ENCODE data around the gene VWA2. TPM values are rescaled to one million over a fixed set of nuclear protein-coding genes. Genes with fewer than 3 reads are reported as not detected.

VWA2 gene
- total RNA-seq, 2 experiments from 2014 or later = not detected

DNA sequence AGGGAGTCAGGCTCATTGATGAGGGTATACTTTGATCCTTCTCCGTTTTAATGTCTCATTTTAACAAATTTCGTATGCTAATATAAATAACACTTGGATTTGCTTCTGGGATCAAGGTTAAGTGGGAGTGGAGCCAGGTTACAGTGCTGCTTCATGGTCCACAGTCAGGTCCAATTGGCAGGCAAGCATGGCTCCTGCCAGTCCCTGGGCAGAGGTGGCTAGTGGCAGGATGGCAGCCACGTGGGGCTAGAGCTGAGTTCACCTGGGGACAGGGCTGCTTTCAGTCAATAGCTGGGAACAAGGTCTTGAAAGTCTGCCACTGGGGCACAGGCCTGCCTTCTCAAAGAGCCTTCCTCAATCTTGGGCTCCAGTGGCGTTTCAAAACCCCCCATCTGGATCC is 16.0 kb upstream of the VWA2 start:
- H3K4me3 Mint-ChIP-seq = no peak overlapping the region
- no peak overlapping the region for H3K27ac ChIP-seq (ENCODE audit: low read depth in 1 of 2, low read length in 2 of 2)
- H3K36me3 Mint-ChIP-seq (ENCODE audit: low read depth) = no peaks in the 10 kb centered on the region
- H3K27me3 Mint-ChIP-seq = peaks cover 27% of the 10 kb centered on the region
- POLR2A ChIA-PET = no interaction called here
- TF ChIP-seq, protein P1, sequence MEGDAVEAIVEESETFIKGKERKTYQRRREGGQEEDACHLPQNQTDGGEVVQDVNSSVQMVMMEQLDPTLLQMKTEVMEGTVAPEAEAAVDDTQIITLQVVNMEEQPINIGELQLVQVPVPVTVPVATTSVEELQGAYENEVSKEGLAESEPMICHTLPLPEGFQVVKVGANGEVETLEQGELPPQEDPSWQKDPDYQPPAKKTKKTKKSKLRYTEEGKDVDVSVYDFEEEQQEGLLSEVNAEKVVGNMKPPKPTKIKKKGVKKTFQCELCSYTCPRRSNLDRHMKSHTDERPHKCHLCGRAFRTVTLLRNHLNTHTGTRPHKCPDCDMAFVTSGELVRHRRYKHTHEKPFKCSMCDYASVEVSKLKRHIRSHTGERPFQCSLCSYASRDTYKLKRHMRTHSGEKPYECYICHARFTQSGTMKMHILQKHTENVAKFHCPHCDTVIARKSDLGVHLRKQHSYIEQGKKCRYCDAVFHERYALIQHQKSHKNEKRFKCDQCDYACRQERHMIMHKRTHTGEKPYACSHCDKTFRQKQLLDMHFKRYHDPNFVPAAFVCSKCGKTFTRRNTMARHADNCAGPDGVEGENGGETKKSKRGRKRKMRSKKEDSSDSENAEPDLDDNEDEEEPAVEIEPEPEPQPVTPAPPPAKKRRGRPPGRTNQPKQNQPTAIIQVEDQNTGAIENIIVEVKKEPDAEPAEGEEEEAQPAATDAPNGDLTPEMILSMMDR (IDR thresholded peaks at IDR 0.05) = no peak
- H3K4me1 Mint-ChIP-seq (ENCODE audit: low read depth) = no peaks in the 10 kb centered on the region
- DNase-seq (no peak), ATAC-seq (ENCODE audit: poor library complexity) (no peak)
- intact Hi-C loops (cut with DNase I, micrococcal nuclease) = no loop called here
- peaks cover 0 to 4% of the 10 kb centered on the region in 2 experiments for H3K27me3 ChIP-seq (ENCODE audit: control insufficient read depth in 1 of 2, insufficient read depth in 2 of 2, low read length in 2 of 2)
- no peaks in the 10 kb centered on the region for H3K4me1 ChIP-seq (ENCODE audit: insufficient read depth, low read length)
- no peaks in the 10 kb centered on the region for H3K9me3 ChIP-seq (ENCODE audit: control insufficient read depth in 1 of 2, insufficient read depth in 1 of 2, low read length in 2 of 2)
- no peak overlapping the region for H3K27ac Mint-ChIP-seq
- no peaks in the 10 kb centered on the region for H3K36me3 ChIP-seq (ENCODE audit: insufficient read depth, low read length)
- CTCF ChIA-PET = interaction anchor here (2.0 kb wide), 1 partner anchor 15 kb away, joined by 6 read pairs; no protein-coding TSS in a partner anchor
- H3K9me3 Mint-ChIP-seq = no peaks in the 10 kb centered on the region
- H3K4me3 ChIP-seq (ENCODE audit: low read length) = no peak overlapping the region

DNA sequence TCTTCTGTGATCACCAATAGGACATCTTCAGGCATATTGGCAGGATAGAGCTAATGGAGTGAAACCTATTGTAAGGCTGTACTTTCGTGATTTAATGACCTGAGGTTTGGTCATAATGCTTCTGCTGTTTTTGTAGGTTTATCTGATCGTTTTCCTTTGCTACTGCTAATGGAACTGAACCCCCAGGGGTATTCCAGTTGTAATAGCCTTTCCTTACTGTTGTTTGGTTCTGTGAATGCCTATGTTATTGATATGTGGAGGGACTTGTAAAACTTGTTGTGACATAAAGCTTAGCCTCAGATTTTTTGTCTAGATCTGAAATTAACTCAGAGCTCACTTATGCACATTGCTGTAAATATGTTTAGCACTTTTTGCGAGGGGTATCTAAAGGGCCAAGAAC is 10.9 kb upstream of the VWA2 start:
- Histone ChIP-seq H3K9me3 (ENCODE audit: control insufficient read depth in 1 of 2, insufficient read depth in 1 of 2, low read length in 2 of 2) (no peaks in the 10 kb centered on the region), H3K4me3 (ENCODE audit: low read length) (no peak overlapping the region), H3K36me3 (ENCODE audit: insufficient read depth, low read length) (no peaks in the 10 kb centered on the region), H3K27me3 (ENCODE audit: control insufficient read depth in 1 of 2, insufficient read depth in 2 of 2, low read length in 2 of 2) (peaks cover 0 to 9% of the 10 kb centered on the region in 2 experiments), H3K27ac (ENCODE audit: low read depth in 1 of 2, low read length in 2 of 2) (no peak overlapping the region), H3K4me1 (ENCODE audit: insufficient read depth, low read length) (no peaks in the 10 kb centered on the region)
- DNase-seq (no peak), ATAC-seq (ENCODE audit: poor library complexity) (no peak)
- TF ChIP-seq, protein P1 (IDR thresholded peaks at IDR 0.05) = no peak
- H3K4me1 Mint-ChIP-seq (ENCODE audit: low read depth) = no peaks in the 10 kb centered on the region
- no peaks in the 10 kb centered on the region for H3K9me3 Mint-ChIP-seq
- intact Hi-C loops (cut with DNase I, micrococcal nuclease) = no loop called here
- POLR2A ChIA-PET = no interaction called here
- H3K36me3 Mint-ChIP-seq (ENCODE audit: low read depth) = no peaks in the 10 kb centered on the region
- no peak overlapping the region for H3K27ac Mint-ChIP-seq
- CTCF ChIA-PET = no interaction called here
- peaks cover 14% of the 10 kb centered on the region for H3K27me3 Mint-ChIP-seq
- H3K4me3 Mint-ChIP-seq = no peak overlapping the region

DNA sequence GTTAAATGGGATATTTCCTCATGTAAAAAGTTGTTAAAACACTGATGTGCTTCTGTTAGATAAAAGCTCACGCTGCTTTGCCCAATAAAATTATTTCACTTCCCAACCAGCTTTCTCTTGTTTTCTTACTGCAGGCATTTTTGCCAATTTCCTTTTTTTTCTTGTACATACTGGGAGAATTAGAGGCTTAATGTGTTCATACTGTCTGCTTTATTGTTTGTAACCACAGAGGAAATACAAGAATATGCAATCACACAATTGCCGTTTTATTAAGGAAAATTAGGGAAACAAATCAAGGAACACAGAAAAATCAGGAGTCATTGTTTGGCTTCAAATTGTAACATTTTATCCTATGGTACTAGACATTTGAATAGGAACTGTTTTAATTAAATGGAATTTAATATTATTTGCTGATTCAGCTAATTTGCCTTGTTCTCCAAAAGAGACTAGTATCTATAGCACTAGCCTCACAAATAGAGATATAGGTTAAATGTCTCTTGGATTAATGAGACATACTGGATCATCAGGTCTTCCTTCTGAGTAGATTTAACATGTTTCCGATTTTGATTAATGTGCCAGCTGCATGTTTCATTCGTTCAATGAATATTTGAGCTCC is 6.4 kb upstream of the VWA2 start:
- Mint-ChIP-seq H3K36me3 (ENCODE audit: low read depth) (no peaks in the 10 kb centered on the region), H3K27ac (no peak overlapping the region), H3K4me1 (ENCODE audit: low read depth) (no peaks in the 10 kb centered on the region), H3K4me3 (no peak overlapping the region), H3K27me3 (peaks cover 52% of the 10 kb centered on the region), H3K9me3 (no peaks in the 10 kb centered on the region)
- intact Hi-C loops (cut with DNase I, micrococcal nuclease) = no loop called here
- Histone ChIP-seq H3K4me1 (ENCODE audit: insufficient read depth, low read length) (no peaks in the 10 kb centered on the region), H3K4me3 (ENCODE audit: low read length) (no peak overlapping the region), H3K27ac (ENCODE audit: low read depth in 1 of 2, low read length in 2 of 2) (no peak overlapping the region), H3K36me3 (ENCODE audit: insufficient read depth, low read length) (no peaks in the 10 kb centered on the region), H3K27me3 (ENCODE audit: control insufficient read depth in 1 of 2, insufficient read depth in 2 of 2, low read length in 2 of 2) (peaks cover 6 to 26% of the 10 kb centered on the region in 2 experiments), H3K9me3 (ENCODE audit: control insufficient read depth in 1 of 2, insufficient read depth in 1 of 2, low read length in 2 of 2) (no peaks in the 10 kb centered on the region)
- POLR2A ChIA-PET = interaction anchor here (0.6 kb wide), 1 partner anchor 1645 kb away, joined by 4 read pairs; no protein-coding TSS in a partner anchor
- CTCF ChIA-PET = interaction anchor here (0.6 kb wide), 1 partner anchor 26 kb away, joined by 3 read pairs; no protein-coding TSS in a partner anchor
- no peak for ATAC-seq (ENCODE audit: poor library complexity)
- TF ChIP-seq, protein P1 (IDR thresholded peaks at IDR 0.05) = no peak
- DNase-seq = no peak

Data from CD4-positive, alpha-beta T cell (primary cell).